GOT3 (cell line): Measurements from ENCODE around the gene CRACDL.

Source experiments
- DNase-seq: peaks from one replicate; lab custom pipeline; 2025; ENCODE audit warnings: mixed read lengths; lab: John Stamatoyannopoulos, UW

The CRACDL gene

GRCh38 chr2:98803405-98804264 is 132.4 kb downstream of the CRACDL start:
- no peak for DNase-seq

- DNase-seq: no peak
Observed at GRCh38 chr2:98802344-98802743, 133.7 kb downstream of the CRACDL start.

- no peak for DNase-seq
Observed at GRCh38 chr2:98801921-98802321, 134.1 kb downstream of the CRACDL start.

- no peak for DNase-seq
Observed at GRCh38 chr2:98801286-98801685, 134.7 kb downstream of the CRACDL start.

- no peak for DNase-seq
Observed at GRCh38 chr2:98800330-98801064, 135.5 kb downstream of the CRACDL start.

- no peak for DNase-seq
Observed at GRCh38 chr2:98799375-98800329, 136.4 kb downstream of the CRACDL start.

- DNase-seq: no peak
Observed at GRCh38 chr2:98796775-98797544, 139.1 kb downstream of the CRACDL start.

- no peak for DNase-seq
Observed at GRCh38 chr2:98795891-98796676, 139.9 kb downstream of the CRACDL start.

- no peak for DNase-seq
Observed at GRCh38 chr2:98793897-98794830, 141.9 kb downstream of the CRACDL start.

- DNase-seq: no peak
Observed at GRCh38 chr2:98793275-98793674, 142.8 kb downstream of the CRACDL start.

- DNase-seq: no peak
Observed at GRCh38 chr2:98790221-98790620, 145.8 kb downstream of the CRACDL start.

- DNase-seq: no peak
Observed at GRCh38 chr2:98787700-98788099, 148.3 kb downstream of the CRACDL start.

GRCh38 chr2:98786179-98786578 is 149.8 kb downstream of the CRACDL start:
- DNase-seq: no peak

- no peak for DNase-seq
Observed at GRCh38 chr2:98782570-98782969, 153.5 kb downstream of the CRACDL start.

- DNase-seq: no peak
Observed at GRCh38 chr2:98781822-98782221, 154.2 kb downstream of the CRACDL start.

GRCh38 chr2:98778741-98779483 is 157.1 kb downstream of the CRACDL start:
- no peak for DNase-seq

GRCh38 chr2:98778151-98778550 is 157.9 kb downstream of the CRACDL start:
- DNase-seq: no peak

GRCh38 chr2:98777710-98778109 is 158.3 kb downstream of the CRACDL start:
- no peak for DNase-seq

GRCh38 chr2:98777076-98777475 is 158.9 kb downstream of the CRACDL start:
- no peak for DNase-seq
